ENCODE measurements around the gene CHMP6.

DNA sequence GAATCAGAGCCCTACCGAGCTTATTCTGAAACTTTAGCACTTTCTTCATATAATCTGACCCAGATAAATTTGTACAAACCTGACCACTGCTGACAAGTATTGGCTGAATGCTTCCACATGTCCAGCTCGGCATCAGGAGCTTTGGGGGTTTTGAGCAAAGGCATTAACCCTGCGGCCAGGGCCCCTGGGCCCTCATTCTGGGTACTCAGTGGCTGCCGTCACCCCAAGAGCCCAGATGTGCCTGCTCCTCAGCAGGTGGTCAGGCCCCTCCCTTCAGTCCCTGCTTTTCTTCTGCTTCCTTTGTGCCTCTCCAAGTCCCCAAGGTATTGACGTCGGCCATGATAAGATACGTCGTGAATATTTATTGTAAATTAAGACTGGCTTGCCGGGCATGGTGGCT lies 47.3 kb upstream of the CHMP6 start:
- TF ChIP-seq, protein P1, sequence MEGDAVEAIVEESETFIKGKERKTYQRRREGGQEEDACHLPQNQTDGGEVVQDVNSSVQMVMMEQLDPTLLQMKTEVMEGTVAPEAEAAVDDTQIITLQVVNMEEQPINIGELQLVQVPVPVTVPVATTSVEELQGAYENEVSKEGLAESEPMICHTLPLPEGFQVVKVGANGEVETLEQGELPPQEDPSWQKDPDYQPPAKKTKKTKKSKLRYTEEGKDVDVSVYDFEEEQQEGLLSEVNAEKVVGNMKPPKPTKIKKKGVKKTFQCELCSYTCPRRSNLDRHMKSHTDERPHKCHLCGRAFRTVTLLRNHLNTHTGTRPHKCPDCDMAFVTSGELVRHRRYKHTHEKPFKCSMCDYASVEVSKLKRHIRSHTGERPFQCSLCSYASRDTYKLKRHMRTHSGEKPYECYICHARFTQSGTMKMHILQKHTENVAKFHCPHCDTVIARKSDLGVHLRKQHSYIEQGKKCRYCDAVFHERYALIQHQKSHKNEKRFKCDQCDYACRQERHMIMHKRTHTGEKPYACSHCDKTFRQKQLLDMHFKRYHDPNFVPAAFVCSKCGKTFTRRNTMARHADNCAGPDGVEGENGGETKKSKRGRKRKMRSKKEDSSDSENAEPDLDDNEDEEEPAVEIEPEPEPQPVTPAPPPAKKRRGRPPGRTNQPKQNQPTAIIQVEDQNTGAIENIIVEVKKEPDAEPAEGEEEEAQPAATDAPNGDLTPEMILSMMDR (IDR thresholded peaks at IDR 0.05), result no peak
- no peak for TF ChIP-seq POLR2A (IDR thresholded peaks at IDR 0.05)
